Heart right ventricle (tissue), 16 donors: ENCODE measurements around the gene CFH. TPM values are rescaled to one million over a fixed set of nuclear protein-coding genes. Genes with fewer than 3 reads are reported as not detected.

Experiments
- ATAC-seq, 8 donors: fragments of 200-7000 bp; cut with Tn5 transposase; one replicate each; pipeline ENCODE4 v1.9.1; 2020; ENCODE audit warnings: mild to moderate bottlenecking in 8 of 8, moderate library complexity in 8 of 8, moderate number of reproducible peaks in 1 of 8
- DNase-seq, 2 donors: peaks; one replicate each; pipeline ENCODE4 v3.0.0-alpha.2; 2020
- H3K27ac ChIP-seq, 10 donors: fragments of 200-600 bp; sonication (generic) in 2 of 10; one replicate each; pipeline versions ENCODE4 v1.5.0 to v1.8.0; 2020 to 2022; ENCODE audit warnings: mild to moderate bottlenecking in 3 of 10
- H3K27me3 ChIP-seq, 7 donors: fragments of 200-600 bp; one replicate each; pipeline ENCODE4 v1.8.0; 2021 to 2022; ENCODE audit warnings: mild to moderate bottlenecking in 2 of 7
- H3K36me3 ChIP-seq, 9 donors: fragments of 200-600 bp; sonication (generic) in 1 of 9; one replicate each; pipeline versions ENCODE4 v1.5.0 to v1.8.0; 2020 to 2022; ENCODE audit warnings: mild to moderate bottlenecking in 2 of 9
- H3K4me1 ChIP-seq, 9 donors: fragments of 200-600 bp; sonication (generic) in 1 of 9; one replicate each; pipeline versions ENCODE4 v1.5.0 to v1.8.0; 2020 to 2022; ENCODE audit warnings: mild to moderate bottlenecking in 4 of 9
- H3K4me3 ChIP-seq, 10 donors: fragments of 200-600 bp; sonication (generic) in 2 of 10; one replicate each; pipeline versions ENCODE4 v1.5.0 to v1.8.0; 2020 to 2022; ENCODE audit warnings: mild to moderate bottlenecking in 7 of 10, moderate library complexity in 2 of 10
- H3K9me3 ChIP-seq, 11 donors: fragments of 200-600 bp in 10 of 11; sonication (generic) in 2 of 11; one replicate each; pipeline versions ENCODE4 v1.5.0 to v1.8.0; 2013 to 2022; ENCODE audit warnings: mild to moderate bottlenecking in 2 of 11, control low read depth in 1 of 11, moderate library complexity in 1 of 11
- WGBS, 2 donors: extraction: QIAGEN DNeasy Blood & Tissue Kit; methylation state at CpG; one replicate each; pipeline ENCODE4 v1.1.7; 2013; ENCODE audit warnings: inconsistent platforms in 1 of 2; 5-methylcytosine and 5-hydroxymethylcytosine counted together
- intact Hi-C, 10 donors: fragments of 100-400 bp; cut with DNase I; formaldehyde crosslinking; loops; one replicate each; pipeline versions ENCODE4 v1.11.1 to v1.14.2; 2022
- long read RNA-seq, 3 donors: library from polyadenylated mRNA; unstranded; transcript quantifications; one replicate each; pipeline ENCODE4 v2.0.0, GENCODE V29; 2020 to 2021
- polyA plus RNA-seq, 2 donors: library from polyadenylated mRNA; stranded (reverse); fragments of 200-250 nt; gene quantifications; one replicate each; pipeline ENCODE4 v1.2.3, GENCODE V29; 2013
- total RNA-seq, 10 donors: library from RNA; stranded (reverse); fragmentation: NEBNext Ultra II Directional in 3 of 10; extraction: Animal tissue kit (Norgen Biotek cat#: 25700) in 3 of 10; gene quantifications; one replicate each; pipeline versions ENCODE4 v1.2.1 to v1.2.4, GENCODE V29; 2021 to 2023
- TF ChIP-seq, protein P1 (sequence below), 9 donors: fragments of 200-600 bp; sonication (generic) in 2 of 9; IDR thresholded peaks; one replicate each; pipeline versions ENCODE4 v1.5.0 to v1.8.0; 2021 to 2022; ENCODE audit warnings: antibody characterized with exemption in 9 of 9, mild to moderate bottlenecking in 5 of 9, moderate library complexity in 1 of 9
- donor health status: Arrhythmogenic right ventricular cardiomyopathy.
- donor health status: ischemic (EF 13 %, LVEDD 7.1; RV severe dilation, severe dysfunction).
- donor health status: healthy with polysubstance abuse.
- donor health status: DM: no; HTN: yes; CAD: no.
- donor health status: DM: no; HTN: no; CAD: no.
- donor health status: ischemic (EF 25% LVEDD 6.9; RV normal size, moderate dysfunction).
- donor health status: ischemic (EF 25% LVEDD 5.7; RV mildly dilated, moderate dysfunction).
- donor health status: healthy.
- donor health status: DM: yes; HTN: yes; CAD: no.
- donor health status: Ischemic cardiomyopathy.
- donor health status: ischemic (EF 35%, LVEDD 5.7; RV mildly dilated, moderate dysfunction).
- donor health status: nonischemic (EF 11% LVEDD 7.7; RV severe dilation, severe dysfunction).
- donor health status: DM: yes; HTN: yes; CAD: no.
- donor health status: PGD.
- donor health status: ischemic (EF 29% LVEDD 5.4; RV normal size, mild dysfunction).
- donor health status: nonischemic (EF 23%, LVEDD 6.1; RV moderate dilation, normal function).

Gene CFH
- total RNA-seq (10 to 100 TPM; 12.7 to 50.5 (median 28.5) TPM), polyA plus RNA-seq (10 to 100 TPM; 14.6 to 34.0 TPM)
- long read RNA-seq, donor 1, full-length matches to known transcripts, result 15 of 20 reads
- long read RNA-seq, donor 1, partial matches to known transcripts, result 2 of 20 reads
- long read RNA-seq, donor 1, other reads (novel, unspliced or antisense), result 3 of 20 reads
- long read RNA-seq, donor 2, full-length matches to known transcripts, result 14 of 19 reads
- long read RNA-seq, donor 2, partial matches to known transcripts, result 3 of 19 reads
- long read RNA-seq, donor 2, other reads (novel, unspliced or antisense), result 2 of 19 reads
- long read RNA-seq, donor 3, full-length matches to known transcripts, result 24 of 43 reads
- long read RNA-seq, donor 3, partial matches to known transcripts, result 13 of 43 reads
- long read RNA-seq, donor 3, other reads (novel, unspliced or antisense), result 6 of 43 reads

DNA sequence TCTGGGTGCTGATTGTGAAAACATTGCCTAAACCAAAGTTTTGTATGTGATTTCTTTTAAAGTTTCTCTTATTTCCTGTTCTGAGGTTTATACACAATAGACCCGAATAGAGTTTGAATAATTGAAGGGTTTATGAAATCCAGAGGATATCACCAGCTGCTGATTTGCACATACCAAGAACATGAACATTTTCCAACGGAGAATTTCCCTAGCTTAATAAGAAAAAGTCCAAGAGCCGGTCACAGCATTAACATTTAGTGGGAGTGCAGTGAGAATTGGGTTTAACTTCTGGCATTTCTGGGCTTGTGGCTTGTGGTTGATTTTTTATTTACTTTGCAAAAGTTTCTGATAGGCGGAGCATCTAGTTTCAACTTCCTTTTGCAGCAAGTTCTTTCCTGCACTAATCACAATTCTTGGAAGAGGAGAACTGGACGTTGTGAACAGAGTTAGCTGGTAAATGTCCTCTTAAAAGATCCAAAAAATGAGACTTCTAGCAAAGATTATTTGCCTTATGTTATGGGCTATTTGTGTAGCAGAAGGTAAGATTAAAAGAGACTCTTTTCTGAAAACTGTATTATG lies at the start of gene CFH:
TSS of gene CFH (plus strand) at position 407 of the 579 bp plus-strand sequence. CDS start at position 482, 75 bp downstream.
- H3K27ac ChIP-seq, result peak within 1 kb of the TSS in 7 of 10 donors; percentile 36 to 78 (median 56)
- H3K4me1 ChIP-seq, result peaks cover 0 to 5% (median 0%) of the 10 kb centered on the region in 9 donors
- H3K27me3 ChIP-seq, result no peaks in the 10 kb centered on the region
- H3K36me3 ChIP-seq, result no peaks in the 10 kb centered on the region
- WGBS, 2 donors, result 20 to 36% methylated on average over 5 of the region's 5 CpGs
- H3K9me3 ChIP-seq, result no peaks in the 10 kb centered on the region
- DNase-seq (peak in 1 of 2 donors; percentile 10), ATAC-seq (peak in 7 of 8 donors; percentile 47 to 83 (median 74))
- intact Hi-C loops, result loop anchor here in 1 of 10 donors (10.0 kb wide), 2 partner anchors 337 to 507 kb away; no protein-coding TSS in a partner anchor
- TF ChIP-seq, protein P1, sequence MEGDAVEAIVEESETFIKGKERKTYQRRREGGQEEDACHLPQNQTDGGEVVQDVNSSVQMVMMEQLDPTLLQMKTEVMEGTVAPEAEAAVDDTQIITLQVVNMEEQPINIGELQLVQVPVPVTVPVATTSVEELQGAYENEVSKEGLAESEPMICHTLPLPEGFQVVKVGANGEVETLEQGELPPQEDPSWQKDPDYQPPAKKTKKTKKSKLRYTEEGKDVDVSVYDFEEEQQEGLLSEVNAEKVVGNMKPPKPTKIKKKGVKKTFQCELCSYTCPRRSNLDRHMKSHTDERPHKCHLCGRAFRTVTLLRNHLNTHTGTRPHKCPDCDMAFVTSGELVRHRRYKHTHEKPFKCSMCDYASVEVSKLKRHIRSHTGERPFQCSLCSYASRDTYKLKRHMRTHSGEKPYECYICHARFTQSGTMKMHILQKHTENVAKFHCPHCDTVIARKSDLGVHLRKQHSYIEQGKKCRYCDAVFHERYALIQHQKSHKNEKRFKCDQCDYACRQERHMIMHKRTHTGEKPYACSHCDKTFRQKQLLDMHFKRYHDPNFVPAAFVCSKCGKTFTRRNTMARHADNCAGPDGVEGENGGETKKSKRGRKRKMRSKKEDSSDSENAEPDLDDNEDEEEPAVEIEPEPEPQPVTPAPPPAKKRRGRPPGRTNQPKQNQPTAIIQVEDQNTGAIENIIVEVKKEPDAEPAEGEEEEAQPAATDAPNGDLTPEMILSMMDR (IDR thresholded peaks at IDR 0.05), result no peak
- peak within 1 kb of the TSS in 9 of 10 donors; percentile 2 to 53 (median 39) for H3K4me3 ChIP-seq

DNA sequence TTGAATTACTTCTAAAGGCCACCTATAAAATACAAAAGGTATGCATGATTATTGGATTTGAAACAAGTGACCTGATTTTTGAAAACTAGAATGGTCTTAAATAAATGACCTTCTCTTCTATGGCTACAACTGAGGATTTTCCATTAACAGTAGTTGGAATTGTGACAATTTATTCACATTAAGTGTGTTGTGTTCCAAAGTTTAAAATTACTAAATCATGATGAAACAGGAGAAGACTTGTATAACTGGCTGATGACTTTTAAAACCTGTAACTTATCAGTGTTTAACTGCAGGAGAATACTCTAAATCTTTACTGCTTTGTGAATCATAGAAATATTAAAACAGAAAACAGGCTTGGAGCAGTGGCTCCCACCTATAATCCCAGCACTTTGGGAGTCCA lies 48.2 kb upstream of the CFH start:
- peaks cover 0 to 16% (median 3%) of the 10 kb centered on the region in 9 donors for H3K4me1 ChIP-seq
- intact Hi-C loops, result no loop called here
- H3K36me3 ChIP-seq, result no peaks in the 10 kb centered on the region
- ATAC-seq (no peak), DNase-seq (no peak)
- H3K27me3 ChIP-seq, result peaks cover 0 to 27% (median 4%) of the 10 kb centered on the region in 7 donors
- no peak overlapping the region for H3K4me3 ChIP-seq
- H3K27ac ChIP-seq, result no peak overlapping the region
- H3K9me3 ChIP-seq, result peaks cover 0 to 3% (median 0%) of the 10 kb centered on the region in 11 donors
- TF ChIP-seq, protein P1 (IDR thresholded peaks at IDR 0.05), result no peak

DNA sequence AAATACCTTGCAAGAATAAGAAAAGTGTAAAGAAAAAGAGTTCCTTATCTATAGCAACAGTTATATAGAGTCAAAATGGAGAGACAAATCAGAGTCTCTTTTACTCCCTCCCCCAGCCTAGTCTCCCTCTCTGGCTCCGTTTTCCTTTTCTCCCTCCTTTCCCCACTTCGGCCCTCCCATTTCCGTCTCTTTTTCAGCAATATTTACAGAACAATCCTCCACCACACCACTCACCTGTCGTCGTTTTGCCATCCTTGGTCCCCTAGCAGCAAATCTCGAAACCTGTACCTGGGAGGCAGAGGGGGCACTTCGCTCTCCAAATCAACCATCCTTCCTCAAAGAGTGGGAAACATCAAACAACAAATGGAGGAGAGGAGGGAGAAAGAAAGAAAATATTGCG lies 43.9 kb upstream of the CFH start:
- Histone ChIP-seq H3K4me1 (peaks cover 0 to 26% (median 5%) of the 10 kb centered on the region in 9 donors), H3K27me3 (peaks cover 0 to 27% (median 4%) of the 10 kb centered on the region in 7 donors), H3K9me3 (no peaks in the 10 kb centered on the region), H3K36me3 (no peaks in the 10 kb centered on the region), H3K27ac (peak overlapping the region in 9 of 10 donors; percentile 5 to 86 (median 75)), H3K4me3 (peak overlapping the region; percentile 26 to 66 (median 54))
- intact Hi-C loops, result no loop called here
- ATAC-seq (peak in 1 of 8 donors; percentile 44), DNase-seq (no peak)
- WGBS, 2 donors, result 0 to 1% methylated on average over 8 of the region's 8 CpGs
- TF ChIP-seq, protein P1 (IDR thresholded peaks at IDR 0.05), result no peak
